ENCODE measurements around the gene HLA-E.
"Not testable (repeated sequence)": the region's sequence is repeated elsewhere in the genome, so short reads cannot be mapped to it uniquely, and the experiment has no call there.

The HLA-E gene

GRCh38 chr6:30489081-30490025 is at the start of gene HLA-E:
Gene HLA-E (plus strand): TSS chr6:30489509. CDS start chr6:30489532, 23 bp downstream.
- peak; percentile 98 for DNase-seq

GRCh38 chr6:30441171-30441570 is 48.1 kb upstream of the HLA-E start:
- DNase-seq, result no peak

GRCh38 chr6:30443657-30444450 is 45.5 kb upstream of the HLA-E start:
- DNase-seq, result no peak

- DNase-seq, result no peak
These were observed 44.9 kb upstream of the HLA-E start for GRCh38 chr6:30444451-30444742.

- DNase-seq, result no peak
These were observed 43.0 kb upstream of the HLA-E start for GRCh38 chr6:30446259-30446658.

- DNase-seq, result no peak
These were observed 42.1 kb upstream of the HLA-E start for GRCh38 chr6:30447237-30447636.

- DNase-seq, result no peak
These were observed 38.8 kb upstream of the HLA-E start for GRCh38 chr6:30450548-30450908.

GRCh38 chr6:30450909-30451841 is 38.1 kb upstream of the HLA-E start:
- peak; percentile 72 for DNase-seq

- no peak for DNase-seq
These were observed 36.4 kb upstream of the HLA-E start for GRCh38 chr6:30452736-30453507.

GRCh38 chr6:30453508-30454116 is 35.7 kb upstream of the HLA-E start:
- peak; percentile 86 for DNase-seq

GRCh38 chr6:30459145-30459544 is 30.2 kb upstream of the HLA-E start:
- no peak for DNase-seq

- DNase-seq, result no peak
These were observed 28.3 kb upstream of the HLA-E start for GRCh38 chr6:30461055-30461454.

GRCh38 chr6:30462482-30462881 is 26.8 kb upstream of the HLA-E start:
- DNase-seq, result no peak

- DNase-seq, result no peak
These were observed 26.1 kb upstream of the HLA-E start for GRCh38 chr6:30463242-30463641.

GRCh38 chr6:30463651-30464618 is 25.4 kb upstream of the HLA-E start:
- DNase-seq, result peak; percentile 79

- no peak for DNase-seq
These were observed 23.6 kb upstream of the HLA-E start for GRCh38 chr6:30465595-30466306.

GRCh38 chr6:30470968-30471367 is 18.3 kb upstream of the HLA-E start:
- DNase-seq, result no peak

GRCh38 chr6:30475116-30475515 is 14.2 kb upstream of the HLA-E start:
- DNase-seq, result not testable (repeated sequence)

- DNase-seq, result peak; percentile 79
These were observed 8.7 kb upstream of the HLA-E start for GRCh38 chr6:30480536-30481156.
